HepG2 (cell line): ENCODE measurements around the gene HDAC5. TPM values are rescaled to one million over a fixed set of nuclear protein-coding genes. Genes with fewer than 3 reads are reported as not detected.

Experiments
- AKAP8 ChIP-seq: sonication (generic); formaldehyde crosslinking; IDR thresholded peaks from 2 replicates; pipeline ENCODE4 v1.5.1; 2020; ENCODE audit warnings: mild to moderate bottlenecking, missing genetic modification reagents
- CBX2 ChIP-seq, 2 experiments: fragments of 200-600 bp in 1 of 2; sonication (generic); formaldehyde crosslinking in 1 of 2; IDR thresholded peaks; 2 replicates each; pipeline versions ENCODE4 v1.7.0 to v1.8.1; 2018 to 2022; ENCODE audit warnings: low read depth in 2 of 2, low read length in 1 of 2, mild to moderate bottlenecking in 1 of 2, missing genetic modification reagents in 1 of 2
- CSRNP1 ChIP-seq: sonication (generic); formaldehyde crosslinking; IDR thresholded peaks from 2 replicates; pipeline ENCODE4 v1.8.1; 2023; ENCODE audit warnings: mild to moderate bottlenecking, missing genetic modification reagents
- DRAP1 ChIP-seq: IDR thresholded peaks from 2 replicates; pipeline ENCODE4 v1.6.1; 2016; ENCODE audit warnings: missing genetic modification reagents, missing compliant biosample characterization
- FOXK1 ChIP-seq: sonication (generic); formaldehyde crosslinking; IDR thresholded peaks from 2 replicates; pipeline ENCODE4 v1.4.0; 2020; ENCODE audit warnings: low read depth, missing genetic modification reagents, borderline replicate concordance
- GATA4 ChIP-seq: sonication (generic); IDR thresholded peaks from 2 replicates; pipeline ENCODE4 v1.6.1; 2016; ENCODE audit warnings: antibody characterized with exemption, low read depth, borderline replicate concordance
- KDM5B ChIP-seq: sonication (generic); formaldehyde crosslinking; IDR thresholded peaks from 2 replicates; pipeline ENCODE4 v1.4.0; 2020; ENCODE audit warnings: missing genetic modification reagents, mild to moderate bottlenecking, borderline replicate concordance
- MLX ChIP-seq: IDR thresholded peaks from 2 replicates; pipeline ENCODE4 v1.6.1; 2016
- MZF1 ChIP-seq: sonication (generic); formaldehyde crosslinking; IDR thresholded peaks from 2 replicates; pipeline ENCODE4 v1.8.1; 2023; ENCODE audit warnings: mild to moderate bottlenecking, missing genetic modification reagents, borderline replicate concordance
- SALL1 ChIP-seq: sonication (generic); formaldehyde crosslinking; IDR thresholded peaks from 2 replicates; pipeline ENCODE4 v1.8.0; 2022; ENCODE audit warnings: mild to moderate bottlenecking, missing genetic modification reagents
- ZBTB4 ChIP-seq: sonication (generic); formaldehyde crosslinking; IDR thresholded peaks from 2 replicates; pipeline ENCODE4 v1.4.0; 2020; ENCODE audit warnings: missing genetic modification reagents, mild to moderate bottlenecking, borderline replicate concordance
- ZNF460 ChIP-seq: sonication (generic); formaldehyde crosslinking; IDR thresholded peaks from 2 replicates; pipeline ENCODE4 v1.5.1; 2020; ENCODE audit warnings: missing genetic modification reagents, mild to moderate bottlenecking, borderline replicate concordance
- ZNF550 ChIP-seq: sonication (generic); formaldehyde crosslinking; IDR thresholded peaks from 2 replicates; pipeline ENCODE4 v1.4.0; 2020; ENCODE audit warnings: mild to moderate bottlenecking, missing genetic modification reagents, borderline replicate concordance
- ZNF605 ChIP-seq: sonication (generic); formaldehyde crosslinking; IDR thresholded peaks from 2 replicates; pipeline ENCODE4 v1.8.0; 2022; ENCODE audit warnings: mild to moderate bottlenecking, missing genetic modification reagents
- ZNF691 ChIP-seq: sonication (generic); formaldehyde crosslinking; IDR thresholded peaks from 2 replicates; pipeline ENCODE4 v1.4.0; 2020; ENCODE audit warnings: missing genetic modification reagents, low read depth, mild to moderate bottlenecking, borderline replicate concordance
- ZNF761 ChIP-seq: sonication (generic); formaldehyde crosslinking; conservative IDR thresholded peaks from 2 replicates; pipeline ENCODE4 v1.4.0; 2020; ENCODE audit warnings: mild to moderate bottlenecking, missing genetic modification reagents
- ZNF788 ChIP-seq: sonication (generic); formaldehyde crosslinking; IDR thresholded peaks from 2 replicates; pipeline ENCODE4 v1.5.0; 2020; ENCODE audit warnings: mild to moderate bottlenecking, missing genetic modification reagents, borderline replicate concordance
- ZSCAN31 ChIP-seq: sonication (generic); formaldehyde crosslinking; IDR thresholded peaks from 2 replicates; pipeline ENCODE4 v1.5.0; 2020; ENCODE audit warnings: low read depth, mild to moderate bottlenecking, missing genetic modification reagents
- polyA plus RNA-seq, 8 experiments: library from polyadenylated mRNA; depleted of rRNA in 3 of 8; stranded (reverse) in 7 of 8; unstranded in 1 of 8; fragments of >200 nt; fragmentation: Illumina TruSeq in 4 of 8; extraction: Trizol in 4 of 8; gene quantifications; 2 replicates each; pipeline versions ENCODE4 v1.2.1 to v1.2.3, GENCODE V29; 2011 to 2016; ENCODE audit warnings: low read depth in 4 of 8, missing spikeins in 1 of 8, mixed read lengths in 1 of 8; ENCODE audit not compliant: insufficient read depth in 1 of 8
- total RNA-seq, 5 experiments: library from RNA; depleted of rRNA; stranded (reverse); fragments of >200 nt; fragmentation: Illumina TruSeq; extraction: Trizol; gene quantifications; 2 replicates each; pipeline ENCODE4 v1.2.3, GENCODE V29; 2016; ENCODE audit warnings: low read depth in 1 of 5

HDAC5 gene
- total and polyA plus RNA-seq, 2 of the 13 experiments (the other 11 are each of a cell fraction or from before 2014, with no cell fraction given) = 46.4 to 85.4 TPM

GRCh38 chr17:44095647-44096496 is 27.6 kb downstream of the HDAC5 start (continued):
- TF ChIP-seq ZNF761 (CRISPR knock-in tag) (0 out of 2 replicates have a peak, but pooled peaks have one; percentile 43), CBX2 (IDR thresholded peaks at IDR 0.05; ENCODE audit: low read depth, low read length) (no peak), CBX2 (CRISPR knock-in tag; IDR thresholded peaks at IDR 0.05; ENCODE audit: low read depth) (no peak), AKAP8 (peak; percentile 88; the same call in 1 of the 2 replicates), ZNF605 (peak; percentile 76), MLX (CRISPR knock-in tag) (no peak), ZSCAN31 (CRISPR knock-in tag) (no peak), CSRNP1 (CRISPR knock-in tag) (peak; percentile 61; the same call in 1 of the 2 replicates), ZNF788 (CRISPR knock-in tag) (peak; percentile 84; the same call in 1 of the 2 replicates), ZNF460 (CRISPR knock-in tag) (no peak), KDM5B (CRISPR knock-in tag) (peak; percentile 66; the same call in 1 of the 2 replicates), FOXK1 (CRISPR knock-in tag) (no peak), GATA4 (0 out of 2 replicates have a peak, but pooled peaks have one; percentile 27), ZNF550 (CRISPR knock-in tag) (no peak), SALL1 (CRISPR knock-in tag) (peak; percentile 63; the same call in 1 of the 2 replicates), ZNF691 (CRISPR knock-in tag) (peak; percentile 58; the same call in 1 of the 2 replicates), MZF1 (CRISPR knock-in tag) (peak; percentile 64; the same call in 1 of the 2 replicates), ZBTB4 (CRISPR knock-in tag) (0 out of 2 replicates have a peak, but pooled peaks have one; percentile 42), DRAP1 (CRISPR knock-in tag) (peak; percentile 4; the same call in 1 of the 2 replicates)
